PFSK-1 (cell line): Measurements from ENCODE around the gene SRSF4.

ENCODE experiments used
- POLR2AphosphoS5 ChIP-seq: IDR thresholded peaks from 2 replicates; pipeline ENCODE4 v1.6.1; 2012; ENCODE audit warnings: low read depth, mild to moderate bottlenecking, control low read depth, low read length, moderate library complexity
- SIN3A ChIP-seq: IDR thresholded peaks from 2 replicates; pipeline ENCODE4 v1.6.1; 2012; ENCODE audit warnings: mild to moderate bottlenecking, low read length, moderate library complexity, borderline replicate concordance; ENCODE audit not compliant: insufficient read depth
- TF ChIP-seq, protein P1 (sequence below), 2 experiments: IDR thresholded peaks; 2 replicates each; pipeline versions ENCODE4 v1.6.1 to v1.8.0; 2011 to 2012; ENCODE audit warnings: low read depth in 2 of 2, low read length in 2 of 2, control low read depth in 1 of 2, inconsistent platforms in 1 of 2, mild to moderate bottlenecking in 1 of 2, moderate library complexity in 1 of 2; ENCODE audit not compliant: insufficient read depth in 1 of 2

DNA sequence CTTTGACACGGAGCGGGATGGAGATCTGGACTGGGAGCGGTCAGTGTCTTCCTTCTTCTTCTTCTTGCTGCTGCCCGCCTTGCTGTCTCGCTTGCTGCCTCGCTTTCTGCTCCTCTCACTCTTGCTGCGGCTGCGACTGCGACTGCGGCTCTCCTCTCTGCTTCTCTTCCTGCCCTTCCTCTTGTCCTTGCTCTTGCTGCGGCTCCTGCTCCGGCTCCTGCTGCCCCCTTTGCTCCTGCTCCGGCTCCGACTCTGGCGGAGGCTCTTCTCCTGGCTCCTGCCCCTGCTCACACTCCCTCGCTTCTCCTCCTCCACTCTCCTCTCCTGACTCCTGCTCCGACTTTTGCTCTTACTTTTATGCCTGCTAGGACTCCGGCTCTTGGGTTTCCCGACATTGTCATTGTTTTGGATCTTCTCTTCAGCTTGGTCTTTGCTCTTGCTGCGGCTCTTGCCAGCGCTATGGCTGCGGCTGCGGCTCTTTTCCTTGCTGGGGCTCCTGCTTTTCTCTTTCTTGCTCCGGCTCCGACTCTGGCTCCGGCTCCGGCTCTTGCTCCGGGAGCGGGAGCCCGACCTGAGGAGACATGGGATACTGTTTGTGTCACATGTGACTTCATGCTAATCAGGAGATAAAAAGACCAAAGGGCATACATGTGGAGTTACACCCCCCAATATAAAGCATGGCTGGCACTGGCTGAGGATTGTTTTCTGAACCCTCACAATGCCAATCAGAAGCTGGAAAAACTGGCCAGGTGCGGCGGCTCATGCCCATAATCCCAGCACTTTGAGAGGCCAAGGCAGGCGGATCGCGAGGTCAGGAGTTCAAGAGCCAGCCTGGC, 32.8 kb downstream of the SRSF4 start:
- TF ChIP-seq SIN3A (no peak), POLR2AphosphoS5 (no peak)
- TF ChIP-seq, protein P1, sequence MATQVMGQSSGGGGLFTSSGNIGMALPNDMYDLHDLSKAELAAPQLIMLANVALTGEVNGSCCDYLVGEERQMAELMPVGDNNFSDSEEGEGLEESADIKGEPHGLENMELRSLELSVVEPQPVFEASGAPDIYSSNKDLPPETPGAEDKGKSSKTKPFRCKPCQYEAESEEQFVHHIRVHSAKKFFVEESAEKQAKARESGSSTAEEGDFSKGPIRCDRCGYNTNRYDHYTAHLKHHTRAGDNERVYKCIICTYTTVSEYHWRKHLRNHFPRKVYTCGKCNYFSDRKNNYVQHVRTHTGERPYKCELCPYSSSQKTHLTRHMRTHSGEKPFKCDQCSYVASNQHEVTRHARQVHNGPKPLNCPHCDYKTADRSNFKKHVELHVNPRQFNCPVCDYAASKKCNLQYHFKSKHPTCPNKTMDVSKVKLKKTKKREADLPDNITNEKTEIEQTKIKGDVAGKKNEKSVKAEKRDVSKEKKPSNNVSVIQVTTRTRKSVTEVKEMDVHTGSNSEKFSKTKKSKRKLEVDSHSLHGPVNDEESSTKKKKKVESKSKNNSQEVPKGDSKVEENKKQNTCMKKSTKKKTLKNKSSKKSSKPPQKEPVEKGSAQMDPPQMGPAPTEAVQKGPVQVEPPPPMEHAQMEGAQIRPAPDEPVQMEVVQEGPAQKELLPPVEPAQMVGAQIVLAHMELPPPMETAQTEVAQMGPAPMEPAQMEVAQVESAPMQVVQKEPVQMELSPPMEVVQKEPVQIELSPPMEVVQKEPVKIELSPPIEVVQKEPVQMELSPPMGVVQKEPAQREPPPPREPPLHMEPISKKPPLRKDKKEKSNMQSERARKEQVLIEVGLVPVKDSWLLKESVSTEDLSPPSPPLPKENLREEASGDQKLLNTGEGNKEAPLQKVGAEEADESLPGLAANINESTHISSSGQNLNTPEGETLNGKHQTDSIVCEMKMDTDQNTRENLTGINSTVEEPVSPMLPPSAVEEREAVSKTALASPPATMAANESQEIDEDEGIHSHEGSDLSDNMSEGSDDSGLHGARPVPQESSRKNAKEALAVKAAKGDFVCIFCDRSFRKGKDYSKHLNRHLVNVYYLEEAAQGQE (IDR thresholded peaks at IDR 0.05; ENCODE audit: insufficient read depth in 1 of 2, low read depth in 2 of 2, low read length in 2 of 2) = no peak
